ENCODE measurements around the gene HMBS.

DNA sequence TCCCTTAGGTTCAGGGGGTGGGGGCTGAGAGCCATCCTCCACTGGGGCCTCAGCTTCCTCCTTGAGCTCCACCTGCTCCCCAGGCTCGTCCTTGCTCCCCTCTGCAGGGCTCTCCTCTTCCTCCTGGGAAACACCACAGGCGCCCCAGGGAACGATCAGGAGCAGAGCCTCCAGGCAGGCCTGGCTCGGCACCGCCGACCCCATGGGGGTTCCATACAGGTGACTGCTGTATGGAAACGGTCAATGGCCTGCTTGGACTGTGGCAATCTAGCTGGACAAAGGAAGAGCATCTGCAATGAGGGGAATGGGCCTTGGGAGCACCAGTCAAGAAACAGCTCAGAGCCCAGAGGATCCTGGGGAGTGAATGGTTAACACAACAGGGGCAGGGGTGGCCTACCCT lies 35.6 kb upstream of the HMBS start:
- TF ChIP-seq, protein P1, sequence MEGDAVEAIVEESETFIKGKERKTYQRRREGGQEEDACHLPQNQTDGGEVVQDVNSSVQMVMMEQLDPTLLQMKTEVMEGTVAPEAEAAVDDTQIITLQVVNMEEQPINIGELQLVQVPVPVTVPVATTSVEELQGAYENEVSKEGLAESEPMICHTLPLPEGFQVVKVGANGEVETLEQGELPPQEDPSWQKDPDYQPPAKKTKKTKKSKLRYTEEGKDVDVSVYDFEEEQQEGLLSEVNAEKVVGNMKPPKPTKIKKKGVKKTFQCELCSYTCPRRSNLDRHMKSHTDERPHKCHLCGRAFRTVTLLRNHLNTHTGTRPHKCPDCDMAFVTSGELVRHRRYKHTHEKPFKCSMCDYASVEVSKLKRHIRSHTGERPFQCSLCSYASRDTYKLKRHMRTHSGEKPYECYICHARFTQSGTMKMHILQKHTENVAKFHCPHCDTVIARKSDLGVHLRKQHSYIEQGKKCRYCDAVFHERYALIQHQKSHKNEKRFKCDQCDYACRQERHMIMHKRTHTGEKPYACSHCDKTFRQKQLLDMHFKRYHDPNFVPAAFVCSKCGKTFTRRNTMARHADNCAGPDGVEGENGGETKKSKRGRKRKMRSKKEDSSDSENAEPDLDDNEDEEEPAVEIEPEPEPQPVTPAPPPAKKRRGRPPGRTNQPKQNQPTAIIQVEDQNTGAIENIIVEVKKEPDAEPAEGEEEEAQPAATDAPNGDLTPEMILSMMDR (IDR thresholded peaks at IDR 0.05; ENCODE audit: low read length) = no peak
- TF ChIP-seq EZH2 (IDR thresholded peaks at IDR 0.05; ENCODE audit: borderline replicate concordance, low read length) = no peak
